ENCODE measurements around the gene BET1.
"Not testable (repeated sequence)": the region's sequence is repeated elsewhere in the genome, so short reads cannot be mapped to it uniquely, and the experiment has no call there.

BET1 gene, protein sequence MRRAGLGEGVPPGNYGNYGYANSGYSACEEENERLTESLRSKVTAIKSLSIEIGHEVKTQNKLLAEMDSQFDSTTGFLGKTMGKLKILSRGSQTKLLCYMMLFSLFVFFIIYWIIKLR

DNA sequence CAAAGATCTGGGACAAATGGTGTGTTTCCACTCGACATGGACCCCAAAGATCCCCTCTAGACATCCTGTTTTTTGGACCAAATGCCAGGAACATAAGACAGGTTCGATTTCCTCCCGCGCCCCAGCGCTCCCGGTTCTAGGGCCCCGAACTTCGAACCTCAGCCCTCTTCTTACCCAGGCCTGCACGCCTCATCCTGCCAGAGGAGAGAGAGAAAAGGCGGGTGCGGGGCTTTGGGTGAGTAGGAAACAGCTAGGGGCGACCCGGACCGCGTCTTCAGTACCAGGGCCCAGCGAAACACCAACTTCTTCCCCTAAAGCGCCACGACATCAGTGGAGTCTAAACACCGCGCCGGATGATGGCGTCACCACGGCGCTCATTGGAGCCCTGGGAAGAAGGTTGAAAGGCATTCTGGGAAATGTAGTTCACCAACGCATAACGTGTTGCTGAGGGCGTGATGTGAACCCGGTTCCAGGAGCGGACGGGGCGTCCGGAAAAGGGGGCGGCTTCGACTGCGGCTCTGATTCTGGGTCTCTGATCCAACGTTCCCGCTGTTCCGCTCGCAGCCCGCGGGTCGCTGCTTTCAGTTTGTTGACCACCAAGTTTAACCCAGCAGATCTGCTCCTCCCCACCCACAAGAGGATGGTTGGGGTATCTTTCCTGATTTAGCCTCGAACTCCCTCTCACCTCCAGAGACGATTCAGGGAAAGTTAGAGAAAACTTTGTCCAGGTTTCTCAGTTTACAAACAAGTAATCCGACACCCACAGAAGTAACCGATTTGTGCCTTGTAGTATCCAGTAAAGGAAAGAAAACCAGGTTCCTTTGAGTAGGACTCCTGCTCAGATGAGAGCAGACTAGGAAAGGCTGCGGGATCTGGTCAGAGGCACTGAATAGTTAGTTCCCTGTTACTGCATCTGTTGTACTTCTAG lies at the start of gene BET1:
BET1 (minus strand) TSS at position 332 of the 928 bp plus-strand sequence; CDS start at position 193, 139 bp downstream.
- peak; percentile 79 for FAIRE-seq

DNA sequence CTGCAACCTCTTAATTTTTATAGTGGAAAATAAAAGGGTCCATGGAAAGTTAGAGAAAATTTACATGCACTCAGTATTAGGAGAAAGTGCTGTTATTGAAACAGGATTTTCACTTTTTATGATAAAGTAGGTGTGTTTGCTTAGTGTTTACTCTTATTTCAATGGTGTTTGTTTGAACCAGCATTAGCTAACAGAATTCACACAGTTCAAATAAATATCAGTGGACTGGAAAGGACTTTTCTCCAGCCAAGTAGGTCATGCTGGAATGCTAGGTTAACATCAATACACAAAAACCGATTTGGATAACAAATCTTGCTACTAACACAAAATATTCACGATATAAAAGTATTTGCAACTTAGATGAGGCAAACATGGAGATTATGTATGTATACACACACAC lies 49.4 kb upstream of the BET1 start:
- FAIRE-seq: no peak

DNA sequence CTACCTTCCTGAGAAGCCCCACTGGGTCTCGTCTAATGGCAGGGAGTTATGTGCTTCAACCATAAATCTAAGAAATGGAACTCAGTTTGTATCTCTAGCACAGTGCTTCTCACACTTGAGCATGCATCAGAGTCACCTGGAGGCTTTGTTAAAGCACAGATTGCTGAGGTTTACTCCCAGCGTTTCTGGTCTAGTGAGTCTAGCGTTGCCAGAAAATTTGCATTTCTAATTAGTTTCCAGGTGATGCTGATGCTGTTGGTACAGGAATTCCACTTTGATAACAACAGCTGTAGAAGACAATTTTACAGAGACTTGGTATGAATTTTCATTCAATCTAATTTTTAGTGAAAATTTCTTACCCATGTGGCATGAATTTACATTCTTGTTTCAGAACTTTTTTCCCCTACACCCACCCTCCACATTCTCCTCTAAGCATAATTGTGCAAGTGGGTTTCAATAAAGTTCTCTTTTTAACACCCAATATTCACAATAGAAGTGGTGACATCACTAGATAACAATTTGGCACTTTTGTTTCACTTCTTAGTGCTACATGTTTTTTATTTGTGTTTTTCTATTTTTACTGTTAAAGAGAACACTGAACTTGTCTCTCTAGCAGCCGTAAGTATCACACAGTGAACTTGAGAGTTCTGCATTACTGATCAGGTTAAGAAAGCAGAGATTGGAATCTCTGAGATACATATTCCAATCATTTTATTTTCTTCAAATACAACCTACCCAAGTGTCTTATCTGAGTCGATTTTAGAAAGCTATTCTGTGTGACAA lies 48.4 kb upstream of the BET1 start:
- FAIRE-seq: no peak

DNA sequence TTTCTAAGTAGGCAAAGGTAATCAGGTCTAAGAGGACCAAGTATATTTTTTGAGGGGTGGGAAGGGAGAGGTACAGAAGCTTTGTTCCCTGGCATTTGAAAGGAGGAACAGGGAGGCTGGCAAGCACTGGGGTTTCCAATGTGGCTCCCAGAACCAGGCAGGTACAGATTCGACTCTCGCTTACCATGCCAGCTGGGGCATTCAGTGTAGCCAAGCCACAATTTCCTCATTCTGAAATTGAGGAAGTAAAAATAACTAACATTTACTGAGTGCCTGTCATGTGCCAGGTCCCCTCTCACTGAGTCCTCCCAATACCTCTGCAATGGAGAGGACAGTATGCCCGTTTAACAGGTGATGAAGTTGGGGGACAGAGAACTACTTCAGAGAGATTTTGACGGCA lies 45.9 kb upstream of the BET1 start:
- FAIRE-seq: no peak

DNA sequence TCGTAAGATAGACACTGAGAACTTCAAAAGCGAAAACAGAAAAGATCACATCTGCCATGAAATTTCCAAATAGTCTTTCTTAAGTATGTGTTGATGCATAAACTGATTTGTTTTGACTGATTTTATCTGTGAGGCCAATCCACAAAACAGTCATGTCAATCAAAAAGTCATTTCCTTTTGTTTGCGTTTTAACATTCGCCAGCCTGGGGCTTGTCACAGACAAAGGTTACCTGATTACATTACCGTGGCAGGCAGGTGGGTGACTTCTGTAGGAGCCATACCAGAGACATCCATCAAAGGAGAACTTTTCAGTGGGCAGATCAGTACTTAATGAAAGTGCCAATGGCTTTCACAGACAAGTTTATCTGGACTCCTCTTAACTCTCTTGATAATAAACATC lies 45.5 kb upstream of the BET1 start:
- no peak for FAIRE-seq

DNA sequence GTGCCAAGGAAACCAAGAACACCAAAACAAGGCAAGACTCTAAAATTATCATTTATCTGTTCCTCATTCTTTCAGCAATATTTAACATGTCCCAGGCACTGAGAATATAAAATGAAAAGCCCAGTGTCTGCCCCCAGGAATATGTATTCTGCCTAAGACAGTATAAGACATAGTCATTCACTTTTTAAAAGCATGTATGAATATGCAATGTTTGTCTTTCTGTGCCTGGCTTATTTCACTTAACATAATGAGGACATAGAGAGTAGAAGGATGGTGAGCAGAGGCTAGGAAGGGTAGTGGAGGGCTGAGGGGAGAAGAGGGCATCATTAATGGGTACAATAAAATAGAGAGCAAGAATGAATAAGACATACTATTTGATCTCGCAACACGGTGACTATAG lies 44.6 kb upstream of the BET1 start:
- no peak for FAIRE-seq

DNA sequence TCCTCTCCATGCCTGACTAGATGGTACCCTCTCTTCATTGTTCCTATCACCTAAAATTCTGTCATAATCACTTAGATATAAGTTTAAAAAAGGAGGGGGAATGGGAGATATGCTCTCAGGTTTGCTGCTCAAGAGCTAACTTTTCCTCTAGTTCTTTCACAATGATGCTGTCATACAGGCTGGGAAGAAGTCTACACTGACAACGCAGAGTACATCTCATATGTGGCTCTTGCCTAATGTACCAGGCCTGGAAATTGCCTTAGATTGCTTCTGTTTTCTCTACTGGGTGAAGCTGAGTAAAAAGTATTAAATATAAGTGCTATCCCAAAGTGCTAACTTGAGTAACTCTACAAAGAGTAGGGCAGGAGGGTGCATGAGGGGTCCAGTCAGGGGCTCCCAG lies 43.8 kb upstream of the BET1 start:
- FAIRE-seq: no peak

DNA sequence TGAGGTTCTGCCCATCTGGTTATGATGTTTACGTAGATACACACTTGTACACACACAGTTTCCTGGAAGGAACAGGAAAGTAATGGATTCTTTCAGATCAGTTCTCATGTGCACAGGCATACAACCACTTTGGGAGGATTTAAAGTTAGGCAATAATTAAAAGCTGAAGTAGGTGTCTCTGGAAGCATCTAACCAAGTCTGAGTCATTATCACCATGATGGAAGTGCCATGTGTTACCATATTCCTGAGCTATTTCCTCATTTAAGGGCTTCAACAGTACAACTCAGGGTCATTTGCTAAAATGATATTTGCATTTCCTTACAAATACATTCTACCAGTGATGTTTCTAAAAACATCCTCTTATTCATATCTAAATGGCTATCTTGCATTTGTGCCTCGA lies 41.4 kb upstream of the BET1 start:
- no peak for FAIRE-seq

DNA sequence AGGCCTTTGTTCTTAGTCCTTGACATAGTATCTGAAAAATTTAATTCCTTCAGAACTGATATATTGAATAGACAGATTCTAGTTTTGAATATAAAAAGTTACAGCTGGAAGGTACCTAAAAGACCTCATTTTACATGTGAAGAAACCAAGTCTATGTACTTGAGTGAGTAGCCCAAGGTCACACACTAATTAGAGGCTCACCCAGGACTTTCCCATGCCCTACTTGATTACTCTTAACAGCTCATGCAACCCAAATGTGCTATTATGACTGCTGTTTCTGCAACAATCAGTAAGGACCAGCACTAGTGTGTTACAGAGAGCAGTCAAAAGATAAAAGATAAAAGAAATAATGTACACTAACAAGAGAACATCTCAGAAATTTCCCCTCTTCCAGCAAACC lies 40.7 kb upstream of the BET1 start:
- FAIRE-seq: no peak

DNA sequence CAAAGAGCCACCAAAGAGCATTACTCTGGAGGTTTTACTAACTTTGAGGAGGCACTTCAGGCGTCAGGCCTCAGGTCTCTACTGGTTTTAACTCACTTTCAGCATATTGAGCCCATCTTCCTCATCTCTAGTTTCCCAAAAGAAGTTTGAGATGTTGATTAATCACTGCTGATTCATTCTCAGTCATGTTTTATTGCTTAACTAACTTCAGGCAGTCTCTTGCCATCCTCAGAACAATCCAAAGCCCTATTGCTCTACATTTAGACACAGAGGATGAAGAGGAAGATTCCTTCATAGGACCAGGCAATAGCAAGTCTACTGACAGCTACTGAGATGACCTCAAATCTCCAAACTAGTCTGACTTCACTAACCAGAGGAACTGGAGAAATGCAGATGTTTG lies 39.1 kb upstream of the BET1 start:
- FAIRE-seq: no peak

DNA sequence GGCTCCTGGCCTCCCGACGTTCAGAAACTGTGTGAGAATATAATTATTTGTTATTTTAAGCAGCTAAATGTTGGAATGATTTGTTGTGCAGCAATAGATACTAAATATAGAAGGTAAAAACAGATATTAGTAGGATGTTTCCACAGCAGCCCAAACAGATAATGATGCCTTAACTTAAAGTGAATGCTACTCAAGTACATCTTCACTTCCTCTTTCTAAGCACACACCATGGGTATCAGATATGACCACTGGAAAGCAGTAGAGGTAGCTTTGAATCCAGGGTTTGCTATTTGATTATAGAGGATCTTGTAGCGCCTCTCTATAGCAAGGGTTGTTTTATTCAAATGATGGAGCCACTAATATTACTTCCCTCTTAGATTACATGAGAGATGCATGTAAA lies 38.2 kb upstream of the BET1 start:
- no peak for FAIRE-seq

DNA sequence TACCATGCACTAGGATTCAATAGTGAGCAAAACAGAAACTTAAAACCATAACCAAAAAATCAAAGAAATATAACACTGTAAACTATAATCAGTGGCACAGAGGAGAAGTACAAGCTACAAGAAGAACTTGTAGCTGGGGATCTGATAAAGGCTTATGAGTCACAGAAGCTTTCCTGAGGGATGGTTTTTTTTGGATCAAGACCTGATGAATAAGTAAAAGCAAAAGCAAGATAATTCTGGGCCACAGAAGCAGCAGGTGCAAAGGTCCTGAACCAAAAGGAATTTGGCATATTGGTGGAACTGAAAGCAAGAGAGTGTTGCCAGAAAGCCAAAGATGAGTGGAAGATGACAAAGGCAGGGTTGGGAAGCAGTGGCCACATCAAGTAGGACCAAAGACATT lies 37.4 kb upstream of the BET1 start:
- no peak for FAIRE-seq

DNA sequence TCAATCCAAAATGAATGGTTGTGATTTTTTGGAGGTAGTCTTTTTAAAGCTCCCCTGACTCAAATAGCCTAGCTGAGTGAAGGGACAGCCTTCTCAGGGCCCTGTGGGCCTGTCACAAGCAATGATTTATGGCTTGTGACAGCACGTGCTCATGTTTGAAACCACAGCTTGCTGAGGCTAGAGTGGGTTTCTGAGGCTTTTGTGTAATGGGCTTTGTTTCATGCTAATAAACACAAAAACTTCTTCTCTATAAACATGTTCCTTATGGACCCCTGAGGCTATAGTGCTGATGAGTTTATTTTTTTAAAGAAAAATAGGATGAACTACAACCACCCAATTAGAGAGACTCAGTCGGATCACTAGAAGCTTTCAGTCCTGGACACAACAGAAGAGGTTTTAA lies 36.1 kb upstream of the BET1 start:
- FAIRE-seq: no peak

DNA sequence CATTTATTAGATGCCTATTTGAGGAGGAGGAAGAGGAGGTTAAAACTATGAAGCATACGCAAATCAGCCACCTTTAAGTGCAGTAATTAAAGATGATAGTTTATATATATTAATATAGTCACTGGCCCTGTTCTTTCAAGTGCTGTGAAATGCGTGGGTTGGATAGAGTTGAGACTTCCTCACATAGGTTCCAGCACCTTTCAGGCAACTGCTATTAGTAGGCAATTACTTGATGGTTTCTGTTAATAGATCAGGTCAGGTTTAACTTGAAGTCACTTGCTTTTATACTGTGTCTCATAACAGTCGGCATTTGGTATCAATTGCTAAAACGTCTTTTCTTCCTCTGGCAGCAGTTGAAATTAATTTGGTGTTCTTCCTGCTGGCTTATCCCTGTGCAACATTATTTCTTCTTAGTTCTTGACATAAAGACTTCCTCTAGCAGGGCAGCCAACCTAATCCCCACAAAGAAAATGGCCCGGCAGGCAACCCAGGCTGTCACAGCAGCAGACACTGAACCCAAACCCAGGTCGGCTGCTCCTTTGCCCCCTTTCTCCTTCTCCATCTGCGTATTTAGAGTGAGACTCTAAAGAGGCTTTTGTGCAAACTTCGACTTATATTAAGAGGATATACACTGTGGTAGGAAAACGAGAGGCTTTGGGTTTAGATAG lies 35.3 kb upstream of the BET1 start:
- FAIRE-seq: no peak

DNA sequence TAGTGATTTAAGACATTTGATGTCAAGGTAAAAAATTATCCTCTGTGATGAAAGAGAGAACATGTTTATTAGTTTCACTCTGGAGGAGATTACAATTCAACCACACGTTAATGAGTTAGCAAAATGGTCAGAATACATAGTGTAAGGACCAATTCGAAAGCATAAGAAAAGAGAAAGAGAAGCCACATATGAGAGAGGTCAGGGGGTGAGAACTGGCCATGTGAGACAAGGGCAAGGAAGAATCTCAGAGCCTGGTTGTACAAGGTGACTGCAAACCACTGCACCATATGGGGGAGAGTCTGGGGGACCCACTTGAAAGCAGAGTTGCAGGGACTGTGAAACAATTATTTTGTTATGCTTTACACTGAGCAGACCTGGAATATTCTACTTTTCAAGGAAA lies 27.7 kb upstream of the BET1 start:
- FAIRE-seq: no peak

DNA sequence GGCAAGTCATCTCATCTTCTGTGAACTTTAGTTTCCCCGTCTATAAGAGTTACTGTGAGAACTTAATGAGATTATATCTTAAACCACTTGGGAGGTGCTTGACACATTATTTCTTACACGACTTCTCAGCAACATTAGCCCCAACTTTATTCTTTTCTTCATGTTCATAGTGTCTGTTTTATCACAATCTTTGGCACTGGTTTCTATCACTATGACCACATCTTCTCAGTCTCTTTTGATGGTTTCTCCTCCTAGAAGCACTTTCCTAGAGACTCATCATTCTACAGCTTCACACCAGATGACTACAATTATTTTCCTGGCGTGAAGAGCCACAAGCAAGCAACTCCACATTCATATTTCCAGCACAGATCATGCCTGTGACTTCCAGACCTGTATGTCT lies 26.5 kb upstream of the BET1 start:
- no peak for FAIRE-seq

DNA sequence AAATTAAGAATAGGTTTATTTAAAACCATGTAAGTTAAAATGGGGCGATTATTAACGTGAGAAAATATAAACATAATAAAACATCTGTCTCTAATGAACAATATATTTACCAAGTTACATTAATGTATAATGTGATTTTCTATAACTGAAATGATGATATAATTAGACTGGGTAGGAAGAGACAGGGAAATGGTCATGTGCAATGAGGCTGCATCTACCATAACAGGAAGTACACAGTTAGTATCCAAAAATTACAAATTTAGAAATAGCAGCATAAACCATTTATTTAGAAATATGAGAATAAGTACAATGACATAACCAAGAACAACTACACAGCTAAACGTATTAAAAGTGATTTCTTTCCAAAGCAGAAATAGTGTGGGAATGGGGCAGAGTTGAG lies 25.8 kb upstream of the BET1 start:
- FAIRE-seq: no peak

DNA sequence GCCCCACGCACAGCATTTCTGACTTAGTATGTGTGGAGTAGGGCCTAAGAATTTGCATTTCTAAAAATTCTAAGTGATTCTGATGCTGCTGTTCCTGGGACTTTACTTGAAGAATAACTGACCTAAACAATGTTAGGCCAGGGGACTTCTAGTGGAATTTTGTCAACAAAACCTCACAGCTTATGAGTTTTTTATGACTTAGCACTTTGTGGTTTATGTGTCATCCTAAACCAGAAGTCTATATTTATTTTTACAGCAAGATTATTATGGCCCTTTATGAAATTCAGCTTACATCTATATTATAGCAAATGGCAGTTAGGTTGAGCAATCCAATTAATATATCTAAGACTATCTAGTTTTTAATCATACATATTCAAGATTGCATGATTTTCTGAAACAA lies 24.6 kb upstream of the BET1 start:
- no peak for FAIRE-seq

DNA sequence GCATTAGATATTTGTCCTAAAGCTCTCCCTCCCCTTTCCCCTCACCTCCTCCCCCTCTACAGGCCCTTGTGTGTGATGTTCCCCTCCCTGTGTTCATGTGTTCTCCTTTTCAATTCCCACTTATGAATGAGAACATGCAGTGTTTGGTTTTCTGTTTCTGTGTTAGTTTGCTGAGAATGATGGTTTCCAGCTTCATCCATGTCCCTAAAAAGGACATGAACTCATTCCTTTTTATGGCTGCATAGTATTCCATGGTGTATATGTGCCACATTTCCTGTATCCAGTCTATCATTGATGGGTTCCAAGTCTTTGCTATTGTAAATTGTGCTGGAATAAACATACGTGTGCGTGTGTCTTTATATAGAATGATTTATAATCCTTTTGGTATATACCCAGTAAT lies 22.5 kb upstream of the BET1 start:
- FAIRE-seq: not testable (repeated sequence)

DNA sequence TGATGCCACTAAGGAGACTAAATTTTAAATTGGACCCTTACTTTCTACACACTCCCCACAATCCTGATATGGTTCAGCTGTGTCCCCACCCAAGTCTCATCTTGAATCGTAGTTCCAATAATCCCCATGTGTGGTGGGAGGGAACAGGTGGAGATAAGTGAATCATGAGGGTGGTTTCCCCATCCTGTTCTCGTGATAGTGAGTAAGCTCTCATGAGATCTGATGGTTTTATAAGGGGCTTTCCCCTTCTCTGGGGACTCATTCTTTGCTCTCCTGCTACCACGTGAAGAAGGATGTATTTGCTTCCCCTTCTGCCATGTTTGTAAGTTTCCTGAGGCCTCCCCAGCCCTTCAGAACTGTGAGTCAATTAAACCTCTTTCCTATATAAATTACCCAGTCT lies 18.4 kb upstream of the BET1 start:
- FAIRE-seq: no peak

DNA sequence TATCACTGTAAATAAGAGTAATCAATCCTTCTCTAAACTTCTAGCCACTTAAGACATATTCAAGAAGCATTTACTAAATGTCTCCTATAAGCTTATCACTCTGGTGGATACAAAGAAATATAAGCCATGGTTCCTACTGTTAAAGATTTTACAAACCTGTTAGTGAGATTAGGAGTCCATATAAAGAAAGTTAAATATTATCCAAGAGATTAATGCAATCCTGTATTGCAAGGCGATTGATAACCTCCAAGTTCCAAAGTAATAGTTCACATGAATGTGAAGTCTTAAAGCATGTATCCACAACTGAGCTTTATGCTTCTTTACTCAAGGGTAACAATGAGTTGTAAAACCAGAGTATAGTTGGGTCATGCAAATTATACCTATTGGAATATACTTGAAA lies 12.6 kb upstream of the BET1 start:
- FAIRE-seq: no peak

DNA sequence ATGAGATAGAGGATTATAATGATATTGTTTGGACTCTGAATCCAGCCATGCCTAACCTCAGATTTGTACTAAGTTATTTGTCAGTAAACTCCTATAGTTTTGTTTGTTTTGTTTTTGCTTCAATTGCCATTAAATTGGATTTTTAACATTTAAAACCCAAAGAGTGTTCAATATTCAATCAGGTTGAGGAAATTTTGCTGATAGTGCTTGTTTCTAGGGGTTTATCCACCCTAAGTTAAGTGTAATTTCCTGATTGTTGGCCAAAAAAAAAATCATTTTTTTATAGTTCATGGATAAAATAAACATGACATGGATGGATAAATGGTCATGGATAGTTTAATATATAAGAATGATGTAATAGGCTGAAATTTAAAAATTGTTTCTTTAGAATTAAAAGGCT lies 11.4 kb upstream of the BET1 start:
- FAIRE-seq: no peak

DNA sequence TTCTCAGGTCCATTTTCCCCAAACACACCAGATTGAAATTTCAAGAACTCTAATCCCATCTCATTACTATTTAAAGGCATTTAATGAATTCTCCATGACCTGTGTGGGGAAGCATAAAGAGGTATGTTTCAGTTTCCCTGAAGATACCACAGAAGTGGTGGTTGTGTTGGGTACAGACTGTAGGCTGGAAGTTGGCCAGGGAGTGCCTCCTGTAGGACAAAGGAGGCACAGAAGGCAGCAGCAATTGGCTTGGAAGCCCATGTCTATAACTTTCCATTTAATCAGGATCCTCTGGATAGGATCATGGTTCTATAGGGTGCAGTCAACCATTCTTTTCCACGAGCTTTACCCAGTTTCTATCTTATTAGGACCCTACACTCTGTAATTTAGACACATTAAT lies 8.6 kb upstream of the BET1 start:
- no peak for FAIRE-seq

All from islet of Langerhans (tissue), 1 donor.